Mesendoderm (in vitro differentiated cells): ENCODE measurements around the gene RPP38.

Experiments
- DNase-seq: peaks from one replicate; pipeline ENCODE4 v3.0.0; 2013
- H2AK5ac ChIP-seq: 2 replicates; pipeline ENCODE4 v1.6.1; 2013; ENCODE audit warnings: low read length, inconsistent platforms
- H2BK120ac ChIP-seq: 2 replicates; pipeline ENCODE4 v1.6.1; 2013; ENCODE audit warnings: low read depth, mild to moderate bottlenecking, low read length, moderate library complexity, mixed read lengths
- H2BK15ac ChIP-seq: replicated peaks from 2 replicates; pipeline ENCODE4 v1.6.1; 2013; ENCODE audit warnings: low read depth, mild to moderate bottlenecking, moderate library complexity
- H2BK5ac ChIP-seq: 2 replicates; pipeline ENCODE4 v1.6.1; 2013; ENCODE audit warnings: low read length, inconsistent platforms
- H3K18ac ChIP-seq: 2 replicates; pipeline ENCODE4 v1.6.1; 2013; ENCODE audit warnings: mild to moderate bottlenecking, low read length, mixed read lengths
- H3K23ac ChIP-seq: one replicate; pipeline ENCODE4 v1.6.1; 2013; ENCODE audit warnings: low read length
- H3K27ac ChIP-seq: 2 replicates; pipeline ENCODE4 v1.5.1; 2013; ENCODE audit warnings: low read depth, mild to moderate bottlenecking, inconsistent platforms, low read length, moderate library complexity
- H3K27me3 ChIP-seq: 2 replicates; pipeline ENCODE4 v1.6.1; 2013; ENCODE audit warnings: low read length, control low read depth, mild to moderate bottlenecking, inconsistent platforms; ENCODE audit not compliant: insufficient read depth, poor library complexity
- H3K36me3 ChIP-seq: 2 replicates; pipeline ENCODE4 v1.6.1; 2013; ENCODE audit warnings: low read length, inconsistent platforms; ENCODE audit not compliant: control insufficient read depth, insufficient read depth
- H3K4ac ChIP-seq: one replicate; pipeline ENCODE4 v1.6.1; 2013; ENCODE audit warnings: low read depth, mild to moderate bottlenecking, low read length, moderate library complexity
- H3K4me1 ChIP-seq: 2 replicates; pipeline ENCODE4 v1.6.1; 2013; ENCODE audit warnings: low read depth, low read length, inconsistent platforms; ENCODE audit not compliant: control insufficient read depth
- H3K4me2 ChIP-seq: 2 replicates; pipeline ENCODE4 v1.6.1; 2013; ENCODE audit warnings: low read length
- H3K4me3 ChIP-seq: 2 replicates; pipeline ENCODE4 v1.5.1; 2013; ENCODE audit warnings: mild to moderate bottlenecking, low read length
- H3K56ac ChIP-seq: one replicate; pipeline ENCODE4 v1.6.1; 2013; ENCODE audit warnings: low read length
- H3K79me1 ChIP-seq: 2 replicates; pipeline ENCODE4 v1.6.1; 2013; ENCODE audit warnings: low read length, inconsistent platforms
- H3K79me2 ChIP-seq: 2 replicates; pipeline ENCODE4 v1.6.1; 2013; ENCODE audit warnings: mild to moderate bottlenecking, low read length; ENCODE audit not compliant: control insufficient read depth, insufficient read depth
- H3K9ac ChIP-seq: 2 replicates; pipeline ENCODE4 v1.6.1; 2013; ENCODE audit warnings: low read length, inconsistent platforms
- H4K5ac ChIP-seq: one replicate; pipeline ENCODE4 v1.6.1; 2013; ENCODE audit warnings: low read length
- H4K8ac ChIP-seq: one replicate; pipeline ENCODE4 v1.6.1; 2013; ENCODE audit warnings: low read depth, mild to moderate bottlenecking, control low read depth, low read length, moderate library complexity
- WGBS: extraction: QIAGEN DNeasy Blood & Tissue Kit; methylation state at CpG from one replicate; pipeline ENCODE4 v1.1.7; 2013; ENCODE audit warnings: low lambda C conversion rate, missing lambda C conversion rate; ENCODE audit not compliant: insufficient coverage; ENCODE audit errors: extremely low coverage; 5-methylcytosine and 5-hydroxymethylcytosine counted together

Gene RPP38

DNA sequence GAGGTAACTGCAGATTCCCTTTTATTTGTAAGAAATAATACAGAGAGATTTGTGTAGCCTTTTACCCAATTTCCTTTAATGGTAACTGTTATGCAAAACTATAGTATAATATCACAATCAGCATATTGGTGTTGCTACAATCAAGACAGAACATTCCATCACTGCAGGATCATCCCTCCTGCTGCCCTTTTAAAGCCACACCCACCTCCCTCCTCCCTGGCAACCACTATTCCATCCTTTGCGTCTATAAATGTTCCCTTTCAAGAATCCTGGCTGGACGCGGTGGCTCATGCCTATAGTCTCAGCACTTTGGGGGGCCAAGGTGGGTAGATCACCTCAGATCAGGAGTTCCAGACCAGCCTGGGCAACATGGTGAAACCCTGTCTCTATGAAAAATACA lies 21.7 kb upstream of the RPP38 start:
- DNase-seq, result no peak
- WGBS, result no CpG with 5 or more reads among the region's 3 CpGs
- H4K8ac ChIP-seq, result no peak overlapping the region
- H3K27ac ChIP-seq, result no peak overlapping the region
- no peaks in the 10 kb centered on the region for H3K4me1 ChIP-seq
- H3K79me2 ChIP-seq, result no peaks in the 10 kb centered on the region
- no peak overlapping the region for H3K4me2 ChIP-seq
- no peak overlapping the region for H2BK5ac ChIP-seq
- H3K27me3 ChIP-seq, result no peaks in the 10 kb centered on the region
- no peak overlapping the region for H3K23ac ChIP-seq
- H3K4ac ChIP-seq, result no peak overlapping the region
- H2BK120ac ChIP-seq, result no peak overlapping the region
- H3K36me3 ChIP-seq, result no peaks in the 10 kb centered on the region
- no peak overlapping the region for H4K5ac ChIP-seq
- no peak overlapping the region for H3K56ac ChIP-seq
- no peak overlapping the region for H2BK15ac ChIP-seq
- H3K9ac ChIP-seq, result no peak overlapping the region
- H3K18ac ChIP-seq, result no peak overlapping the region
- H2AK5ac ChIP-seq, result no peak overlapping the region
- H3K79me1 ChIP-seq, result no peaks in the 10 kb centered on the region
- no peak overlapping the region for H3K4me3 ChIP-seq

DNA sequence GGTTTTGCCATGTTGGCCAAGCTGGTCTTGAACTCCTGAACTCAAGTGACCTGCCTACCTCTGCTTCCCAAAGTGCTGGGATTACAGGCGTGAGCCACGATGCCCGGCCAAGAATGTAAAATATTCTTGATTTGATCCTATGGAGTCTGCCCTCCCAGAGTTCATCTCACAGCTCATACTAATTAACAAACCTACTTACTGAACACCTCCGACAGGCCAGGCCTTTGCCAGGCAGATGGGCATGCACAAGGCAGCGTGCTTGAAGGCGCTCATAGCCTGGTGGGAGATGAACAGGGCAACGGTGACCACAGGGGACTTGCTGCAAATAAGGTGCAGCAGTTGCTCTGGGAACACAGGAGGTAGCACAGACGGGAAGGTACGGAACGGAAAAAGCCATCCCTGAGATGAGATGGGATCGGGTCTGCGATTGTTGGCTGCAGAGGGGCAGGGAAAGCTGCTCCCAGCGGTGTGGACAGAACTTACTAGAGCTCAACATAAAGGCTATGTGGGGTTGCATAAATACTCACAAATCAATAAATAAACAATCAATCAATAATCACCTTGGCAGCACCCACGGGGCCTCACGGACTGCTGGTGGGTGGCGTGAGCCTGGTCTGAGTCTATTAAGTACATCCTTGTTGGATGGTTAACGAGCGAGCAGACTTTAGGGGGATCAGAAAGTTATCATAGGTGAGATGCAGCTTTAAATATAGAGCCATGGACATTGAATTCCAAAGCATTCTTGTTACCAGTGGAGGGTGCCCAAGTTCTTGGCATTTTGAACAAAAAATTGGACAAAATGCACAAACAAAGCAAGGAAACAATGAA lies 13.3 kb upstream of the RPP38 start:
- no peak for DNase-seq
- no peak overlapping the region for H3K4me2 ChIP-seq
- no peak overlapping the region for H3K4me3 ChIP-seq
- no peaks in the 10 kb centered on the region for H3K27me3 ChIP-seq
- no CpG with 5 or more reads among the region's 18 CpGs for WGBS
- H2BK5ac ChIP-seq, result no peak overlapping the region
- H2BK15ac ChIP-seq, result no peak overlapping the region
- H2AK5ac ChIP-seq, result no peak overlapping the region
- no peaks in the 10 kb centered on the region for H3K79me1 ChIP-seq
- no peaks in the 10 kb centered on the region for H3K36me3 ChIP-seq
- H3K79me2 ChIP-seq, result no peaks in the 10 kb centered on the region
- no peak overlapping the region for H3K23ac ChIP-seq
- H3K4me1 ChIP-seq, result no peaks in the 10 kb centered on the region
- no peak overlapping the region for H3K9ac ChIP-seq
- no peak overlapping the region for H4K5ac ChIP-seq
- no peak overlapping the region for H4K8ac ChIP-seq
- no peak overlapping the region for H3K56ac ChIP-seq
- no peak overlapping the region for H3K27ac ChIP-seq
- H2BK120ac ChIP-seq, result no peak overlapping the region
- no peak overlapping the region for H3K4ac ChIP-seq
- no peak overlapping the region for H3K18ac ChIP-seq

DNA sequence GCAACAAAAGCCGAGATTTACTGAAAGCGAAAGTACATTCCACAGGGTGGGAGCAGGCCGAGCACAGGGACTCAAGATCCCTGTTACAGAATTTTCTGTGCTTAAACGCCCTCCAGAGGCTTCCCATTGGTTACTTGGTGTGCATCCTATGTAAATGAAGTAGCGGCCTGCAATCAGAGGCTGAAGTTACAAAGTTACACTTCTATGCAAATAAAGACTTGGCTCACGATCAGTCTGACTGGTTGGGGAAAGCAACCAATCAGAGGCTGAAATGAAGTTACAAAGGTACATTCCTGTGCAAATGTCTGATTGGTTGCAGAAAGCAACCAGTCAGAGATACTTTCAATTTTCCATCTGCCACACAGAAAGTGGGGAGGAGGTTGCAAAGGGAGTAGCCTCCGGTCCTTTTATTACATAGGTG lies 12.6 kb upstream of the RPP38 start:
- no peak overlapping the region for H2BK120ac ChIP-seq
- no peaks in the 10 kb centered on the region for H3K27me3 ChIP-seq
- no peak overlapping the region for H3K18ac ChIP-seq
- WGBS, result no CpG with 5 or more reads among the region's 7 CpGs
- no peak overlapping the region for H2BK15ac ChIP-seq
- H4K5ac ChIP-seq, result no peak overlapping the region
- H2BK5ac ChIP-seq, result no peak overlapping the region
- no peak overlapping the region for H3K9ac ChIP-seq
- H3K79me1 ChIP-seq, result no peaks in the 10 kb centered on the region
- no peak overlapping the region for H3K4me2 ChIP-seq
- no peaks in the 10 kb centered on the region for H3K4me1 ChIP-seq
- no peak overlapping the region for H4K8ac ChIP-seq
- H3K4ac ChIP-seq, result no peak overlapping the region
- no peak overlapping the region for H3K4me3 ChIP-seq
- H3K79me2 ChIP-seq, result no peaks in the 10 kb centered on the region
- no peak overlapping the region for H3K56ac ChIP-seq
- H3K23ac ChIP-seq, result no peak overlapping the region
- no peak overlapping the region for H2AK5ac ChIP-seq
- H3K36me3 ChIP-seq, result no peaks in the 10 kb centered on the region
- no peak overlapping the region for H3K27ac ChIP-seq
- peak; percentile 74 for DNase-seq

DNA sequence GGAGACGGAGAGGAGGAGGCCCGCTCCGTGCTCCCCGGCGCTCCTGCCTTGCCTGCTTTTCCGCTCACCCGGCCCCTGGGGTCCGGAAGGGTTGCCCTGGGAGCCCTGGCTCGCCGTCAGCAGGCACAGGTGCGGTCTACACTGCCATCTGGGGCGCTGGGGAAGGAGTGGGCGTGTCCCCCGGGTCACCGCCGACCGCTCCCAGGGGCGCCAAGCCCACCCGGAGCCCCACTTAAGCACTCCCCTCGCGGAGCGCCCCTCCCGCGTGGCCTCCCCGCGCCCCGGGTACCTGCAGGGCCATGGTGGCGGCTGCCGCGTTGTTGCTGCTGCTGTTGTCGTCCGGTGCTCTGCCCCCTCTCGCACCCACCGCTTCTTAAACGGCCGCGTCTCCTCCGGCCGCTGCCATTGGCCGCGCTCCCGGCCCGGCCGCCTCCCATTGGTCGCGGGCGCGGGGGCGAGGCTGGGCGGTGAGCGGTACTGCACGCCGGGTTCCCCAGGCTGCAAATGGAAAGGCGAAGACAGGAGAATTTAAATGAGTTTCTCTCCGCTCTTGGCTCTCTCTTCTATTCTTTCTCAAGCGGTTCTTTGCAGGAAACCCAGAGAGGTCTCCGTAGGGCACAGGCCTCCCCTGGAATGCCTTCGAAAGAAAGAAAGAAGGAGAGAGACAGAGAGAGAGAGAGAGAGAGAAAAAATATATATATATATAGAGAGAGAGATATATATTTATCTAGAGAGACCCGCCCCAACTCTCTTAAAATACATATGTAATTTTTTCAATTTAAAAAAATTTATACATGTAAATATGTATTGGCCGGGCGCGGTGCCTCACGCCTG lies 8.5 kb upstream of the RPP38 start, which contains the start of gene ACBD7:
TSS of gene ACBD7 (minus strand) at position 349 of the 834 bp plus-strand sequence. CDS start at position 301, 48 bp downstream.
- H3K23ac ChIP-seq, result no peak within 1 kb of the TSS
- H2BK15ac ChIP-seq, result no peak within 1 kb of the TSS
- H2BK5ac ChIP-seq, result no peak within 1 kb of the TSS
- no peak within 1 kb of the TSS for H4K8ac ChIP-seq
- H3K4me2 ChIP-seq, result peak within 1 kb of the TSS; percentile 80
- no peaks in the 10 kb centered on the region for H3K79me2 ChIP-seq
- peak within 1 kb of the TSS; percentile 70 for H3K56ac ChIP-seq
- H3K36me3 ChIP-seq, result no peaks in the 10 kb centered on the region
- DNase-seq, result peak; percentile 92
- WGBS, result no CpG with 5 or more reads among the region's 63 CpGs
- no peak within 1 kb of the TSS for H3K27ac ChIP-seq
- H3K79me1 ChIP-seq, result no peaks in the 10 kb centered on the region
- H3K18ac ChIP-seq, result no peak within 1 kb of the TSS
- H3K4me3 ChIP-seq, result peak within 1 kb of the TSS; percentile 44
- no peaks in the 10 kb centered on the region for H3K27me3 ChIP-seq
- no peak within 1 kb of the TSS for H3K4ac ChIP-seq
- no peak within 1 kb of the TSS for H4K5ac ChIP-seq
- no peak within 1 kb of the TSS for H2BK120ac ChIP-seq
- no peak within 1 kb of the TSS for H2AK5ac ChIP-seq
- peak within 1 kb of the TSS; percentile 59 for H3K9ac ChIP-seq
- H3K4me1 ChIP-seq, result no peaks in the 10 kb centered on the region

DNA sequence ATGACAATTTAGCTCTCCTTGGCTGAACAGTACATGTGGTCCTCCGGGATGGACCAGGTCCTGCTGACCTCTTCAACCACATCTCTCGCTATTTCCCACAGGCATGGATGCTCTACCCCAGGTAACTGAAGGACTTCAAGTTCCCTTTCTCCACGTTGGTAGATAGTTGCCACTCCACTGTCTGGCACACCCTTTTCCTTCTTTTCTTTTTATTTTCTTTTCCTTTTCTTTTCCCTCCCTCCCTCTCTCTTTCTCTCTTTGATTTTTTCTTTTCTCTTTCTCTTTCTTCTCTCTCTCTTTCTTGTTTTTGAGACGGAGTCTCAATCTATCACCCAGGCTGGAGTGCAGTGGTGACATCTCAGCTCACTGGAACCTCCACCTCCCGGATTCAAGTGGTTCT lies 5.7 kb upstream of the RPP38 start:
- DNase-seq, result no peak
- Histone ChIP-seq H3K18ac (no peak overlapping the region), H3K23ac (no peak overlapping the region), H3K9ac (no peak overlapping the region), H3K27ac (no peak overlapping the region), H3K79me2 (no peaks in the 10 kb centered on the region), H3K27me3 (no peaks in the 10 kb centered on the region), H2AK5ac (no peak overlapping the region), H3K4me3 (no peak overlapping the region), H4K5ac (no peak overlapping the region), H4K8ac (no peak overlapping the region), H3K4me1 (no peaks in the 10 kb centered on the region), H2BK15ac (no peak overlapping the region), H3K36me3 (no peaks in the 10 kb centered on the region), H3K56ac (no peak overlapping the region), H2BK5ac (no peak overlapping the region), H3K4ac (no peak overlapping the region), H3K79me1 (no peaks in the 10 kb centered on the region), H2BK120ac (no peak overlapping the region), H3K4me2 (no peak overlapping the region)
- no CpG with 5 or more reads among the region's 5 CpGs for WGBS
